H9 (cell line): Measurements from ENCODE around the gene CST3. TPM values are rescaled to one million over a fixed set of nuclear protein-coding genes. Genes with fewer than 3 reads are reported as not detected.

Source experiments
- DNase-seq: peaks from one replicate; pipeline ENCODE4 v3.0.0-alpha.2; 2017
- H2AFZ ChIP-seq: one replicate; pipeline ENCODE4 v1.6.1; 2013; ENCODE audit warnings: mild to moderate bottlenecking, low read length, control low read depth, moderate library complexity
- H2AK5ac ChIP-seq: 2 replicates; pipeline ENCODE4 v1.6.1; 2013; ENCODE audit warnings: low read length, control low read depth, mixed read lengths; ENCODE audit not compliant: insufficient read length
- H2BK120ac ChIP-seq: one replicate; pipeline ENCODE4 v1.6.1; 2013; ENCODE audit warnings: low read depth, mild to moderate bottlenecking, low read length, control low read depth, inconsistent platforms; ENCODE audit not compliant: poor library complexity, severe bottlenecking
- H2BK12ac ChIP-seq: 2 replicates; pipeline ENCODE4 v1.6.1; 2013; ENCODE audit warnings: low read length, control low read depth, mixed read lengths, low read depth; ENCODE audit not compliant: insufficient read length
- H2BK15ac ChIP-seq: 2 replicates; pipeline ENCODE4 v1.6.1; 2013; ENCODE audit warnings: low read depth, low read length, control low read depth
- H2BK20ac ChIP-seq: one replicate; pipeline ENCODE4 v1.6.1; 2013; ENCODE audit warnings: low read depth, mild to moderate bottlenecking, low read length, control low read depth, inconsistent platforms; ENCODE audit not compliant: poor library complexity, severe bottlenecking
- H2BK5ac ChIP-seq: 2 replicates; pipeline ENCODE4 v1.6.1; 2013; ENCODE audit warnings: low read length, control low read depth, mixed read lengths; ENCODE audit not compliant: insufficient read length
- H3K14ac ChIP-seq: 2 replicates; pipeline ENCODE4 v1.6.1; 2013; ENCODE audit warnings: low read length, control low read depth; ENCODE audit not compliant: insufficient read depth
- H3K18ac ChIP-seq: 2 replicates; pipeline ENCODE4 v1.6.1; 2013; ENCODE audit warnings: low read depth, mild to moderate bottlenecking, mixed read lengths, low read length, control low read depth; ENCODE audit not compliant: insufficient read length
- H3K23ac ChIP-seq: 2 replicates; pipeline ENCODE4 v1.6.1; 2013; ENCODE audit warnings: low read length, control low read depth, mixed read lengths, low read depth; ENCODE audit not compliant: insufficient read length
- H3K23me2 ChIP-seq: 2 replicates; pipeline ENCODE4 v1.6.1; 2013; ENCODE audit warnings: low read depth, mild to moderate bottlenecking, mixed read lengths, low read length, control low read depth; ENCODE audit not compliant: insufficient read length, poor library complexity, severe bottlenecking
- H3K27ac ChIP-seq: 2 replicates; pipeline ENCODE4 v1.5.1; 2013; ENCODE audit warnings: low read length, control low read depth, mixed read lengths, low read depth; ENCODE audit not compliant: insufficient read length
- H3K27me3 ChIP-seq: 2 replicates; pipeline ENCODE4 v1.6.1; 2013; ENCODE audit warnings: low read length, control low read depth, inconsistent platforms; ENCODE audit not compliant: insufficient read depth
- H3K4ac ChIP-seq: 2 replicates; pipeline ENCODE4 v1.6.1; 2013; ENCODE audit warnings: low read depth, mild to moderate bottlenecking, control low read depth, inconsistent platforms, low read length, moderate library complexity
- H3K4me1 ChIP-seq: 2 replicates; pipeline ENCODE4 v1.6.1; 2013; ENCODE audit warnings: low read length, control low read depth, inconsistent platforms; ENCODE audit not compliant: insufficient read depth
- H3K4me2 ChIP-seq: 2 replicates; pipeline ENCODE4 v1.6.1; 2013; ENCODE audit warnings: low read length, control low read depth, mixed read lengths; ENCODE audit not compliant: insufficient read length, insufficient read depth
- H3K56ac ChIP-seq: 2 replicates; pipeline ENCODE4 v1.6.1; 2013; ENCODE audit warnings: low read depth, mild to moderate bottlenecking, mixed read lengths, low read length, control low read depth; ENCODE audit not compliant: insufficient read length
- H3K79me1 ChIP-seq: 2 replicates; pipeline ENCODE4 v1.6.1; 2013; ENCODE audit warnings: low read depth, mild to moderate bottlenecking, moderate library complexity, low read length, control low read depth, inconsistent platforms; ENCODE audit not compliant: insufficient read depth, poor library complexity, severe bottlenecking
- H3K79me2 ChIP-seq: 2 replicates; pipeline ENCODE4 v1.6.1; 2013; ENCODE audit warnings: low read length, control low read depth, inconsistent platforms; ENCODE audit not compliant: insufficient read depth
- H3K9ac ChIP-seq: 2 replicates; pipeline ENCODE4 v1.6.1; 2013; ENCODE audit warnings: low read length, control low read depth, mixed read lengths; ENCODE audit not compliant: insufficient read length; ENCODE audit errors: extremely low read depth
- H3K9me3 ChIP-seq: one replicate; pipeline ENCODE4 v1.6.1; 2013; ENCODE audit warnings: low read depth, low read length, inconsistent platforms; ENCODE audit not compliant: control insufficient read depth
- H3T11ph ChIP-seq: one replicate; pipeline ENCODE4 v1.6.1; 2013; ENCODE audit warnings: mild to moderate bottlenecking, low read length, control low read depth, inconsistent platforms
- H4K20me1 ChIP-seq: one replicate; pipeline ENCODE4 v1.6.1; 2013; ENCODE audit not compliant: control insufficient read depth, insufficient read length, insufficient read depth
- H4K5ac ChIP-seq: 2 replicates; pipeline ENCODE4 v1.6.1; 2013; ENCODE audit warnings: low read depth, mild to moderate bottlenecking, mixed read lengths, low read length, control low read depth; ENCODE audit not compliant: insufficient read length
- H4K8ac ChIP-seq: replicated peaks from 2 replicates; pipeline ENCODE4 v1.6.1; 2013; ENCODE audit warnings: low read length, control low read depth, mixed read lengths, low read depth; ENCODE audit not compliant: insufficient read length
- H4K91ac ChIP-seq: 2 replicates; pipeline ENCODE4 v1.6.1; 2013; ENCODE audit warnings: low read depth, mild to moderate bottlenecking, moderate library complexity, mixed read lengths, low read length, control low read depth; ENCODE audit not compliant: insufficient read length
- H3K27ac Mint-ChIP-seq, 3 experiments: 2 replicates in 2 of 3; 3 replicates in 1 of 3; pipeline ENCODE4 v1.8.0; 2020 to 2021; ENCODE audit warnings: mixed read lengths in 3 of 3, mild to moderate bottlenecking in 1 of 3, moderate library complexity in 1 of 3
- H3K27me3 Mint-ChIP-seq: 2 replicates; pipeline ENCODE4 v1.8.0; 2021; ENCODE audit warnings: low read depth, mild to moderate bottlenecking, moderate library complexity, mixed read lengths
- H3K36me3 Mint-ChIP-seq, 3 experiments: 2 replicates in 2 of 3; 3 replicates in 1 of 3; pipeline ENCODE4 v1.8.0; 2020 to 2021; ENCODE audit warnings: low read depth in 3 of 3, mixed read lengths in 3 of 3; ENCODE audit not compliant: insufficient read depth in 1 of 3
- H3K4me1 Mint-ChIP-seq, 2 experiments: 2 replicates each; pipeline ENCODE4 v1.8.0; 2020; ENCODE audit warnings: mixed read lengths in 2 of 2
- H3K4me3 Mint-ChIP-seq, 2 experiments: 2 replicates in 1 of 2; 3 replicates in 1 of 2; pipeline ENCODE4 v1.8.0; 2020 to 2021; ENCODE audit warnings: mild to moderate bottlenecking in 2 of 2, mixed read lengths in 2 of 2, moderate library complexity in 1 of 2
- H3K9me3 Mint-ChIP-seq, 2 experiments: 2 replicates in 1 of 2; 3 replicates in 1 of 2; pipeline ENCODE4 v1.8.0; 2020; ENCODE audit warnings: mild to moderate bottlenecking in 2 of 2, mixed read lengths in 2 of 2, moderate library complexity in 1 of 2
- WGBS: extraction: QIAGEN DNeasy Blood & Tissue Kit; methylation state at CpG from one replicate; pipeline ENCODE4 v1.1.7; 2013; ENCODE audit warnings: missing lambda C conversion rate, low lambda C conversion rate, mixed read lengths; ENCODE audit not compliant: insufficient read length; ENCODE audit errors: extremely low coverage; 5-methylcytosine and 5-hydroxymethylcytosine counted together
- total RNA-seq: library from RNA; stranded (reverse); gene quantifications from 2 replicates; pipeline ENCODE4 v1.2.1, GENCODE V29; 2021
- TF ChIP-seq, protein P1 (sequence below): fragments of 200-600 bp; sonication (generic); conservative IDR thresholded peaks from 3 replicates; pipeline ENCODE4 v1.8.0; 2021; ENCODE audit warnings: antibody characterized with exemption, mild to moderate bottlenecking

Gene CST3
- total RNA-seq, 1 experiment from 2014 or later, result 77.2 TPM

- H3K4me1 Mint-ChIP-seq, result peaks cover 36% of the 10 kb centered on the region in 2 experiments
- H4K20me1 ChIP-seq, result no peaks in the 10 kb centered on the region
- H2BK5ac ChIP-seq, result no peak overlapping the region
Observed at GRCh38 chr20:23623666-23624323, 14.0 kb downstream of the CST3 start.

More at GRCh38 chr20:23623666-23624323, 14.0 kb downstream of the CST3 start:
- H3K79me1 ChIP-seq, result no peaks in the 10 kb centered on the region
- Mint-ChIP-seq H3K4me3 (no peak overlapping the region), H3K27me3 (peaks cover 8% of the 10 kb centered on the region), H3K36me3 (no peaks in the 10 kb centered on the region; a peak in 1 of 7 replicates), H3K27ac (no peak overlapping the region), H3K9me3 (peaks cover 0 to 3% of the 10 kb centered on the region in 2 experiments; a peak in 1 of 5 replicates)
- no peaks in the 10 kb centered on the region for H3K23me2 ChIP-seq
- no peak overlapping the region for H2AK5ac ChIP-seq
- H3K4ac ChIP-seq, result no peak overlapping the region
- no peak overlapping the region for H3K9ac ChIP-seq
- no peaks in the 10 kb centered on the region for H3K27me3 ChIP-seq
- no peak overlapping the region for H2BK20ac ChIP-seq
- no peak overlapping the region for H2BK15ac ChIP-seq
- TF ChIP-seq, protein P1, sequence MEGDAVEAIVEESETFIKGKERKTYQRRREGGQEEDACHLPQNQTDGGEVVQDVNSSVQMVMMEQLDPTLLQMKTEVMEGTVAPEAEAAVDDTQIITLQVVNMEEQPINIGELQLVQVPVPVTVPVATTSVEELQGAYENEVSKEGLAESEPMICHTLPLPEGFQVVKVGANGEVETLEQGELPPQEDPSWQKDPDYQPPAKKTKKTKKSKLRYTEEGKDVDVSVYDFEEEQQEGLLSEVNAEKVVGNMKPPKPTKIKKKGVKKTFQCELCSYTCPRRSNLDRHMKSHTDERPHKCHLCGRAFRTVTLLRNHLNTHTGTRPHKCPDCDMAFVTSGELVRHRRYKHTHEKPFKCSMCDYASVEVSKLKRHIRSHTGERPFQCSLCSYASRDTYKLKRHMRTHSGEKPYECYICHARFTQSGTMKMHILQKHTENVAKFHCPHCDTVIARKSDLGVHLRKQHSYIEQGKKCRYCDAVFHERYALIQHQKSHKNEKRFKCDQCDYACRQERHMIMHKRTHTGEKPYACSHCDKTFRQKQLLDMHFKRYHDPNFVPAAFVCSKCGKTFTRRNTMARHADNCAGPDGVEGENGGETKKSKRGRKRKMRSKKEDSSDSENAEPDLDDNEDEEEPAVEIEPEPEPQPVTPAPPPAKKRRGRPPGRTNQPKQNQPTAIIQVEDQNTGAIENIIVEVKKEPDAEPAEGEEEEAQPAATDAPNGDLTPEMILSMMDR, result no peak
- no peak overlapping the region for H3K27ac ChIP-seq
- no peak overlapping the region for H3T11ph ChIP-seq
- H3K23ac ChIP-seq, result no peak overlapping the region
- no peak for DNase-seq
- no peak overlapping the region for H3K56ac ChIP-seq
- no peak overlapping the region for H2BK120ac ChIP-seq
- no peak overlapping the region for H4K91ac ChIP-seq
- no peaks in the 10 kb centered on the region for H3K9me3 ChIP-seq
- H2BK12ac ChIP-seq, result no peak overlapping the region
- H3K4me1 ChIP-seq, result no peaks in the 10 kb centered on the region; the same call in 1 of the 2 replicates
- H3K14ac ChIP-seq, result no peak overlapping the region
- no peak overlapping the region for H3K18ac ChIP-seq
- no peak overlapping the region for H3K4me2 ChIP-seq
- WGBS, result no CpG with 5 or more reads among the region's 4 CpGs
- H4K8ac ChIP-seq, result no peak overlapping the region
- no peak overlapping the region for H2AFZ ChIP-seq
- H4K5ac ChIP-seq, result no peak overlapping the region
- no peaks in the 10 kb centered on the region for H3K79me2 ChIP-seq
